GM19035 (cell line): ENCODE data around the gene GOLGA8G.
"Not testable (repeated sequence)": the region's sequence is repeated elsewhere in the genome, so short reads cannot be mapped to it uniquely, and the experiment has no call there.

Experiments used
- ATAC-seq: cut with Tn5 transposase; IDR thresholded peaks from one replicate; pipeline ENCODE4 v1.9.1; 2021; ENCODE audit not compliant: unreplicated experiment

The GOLGA8G gene, protein sequence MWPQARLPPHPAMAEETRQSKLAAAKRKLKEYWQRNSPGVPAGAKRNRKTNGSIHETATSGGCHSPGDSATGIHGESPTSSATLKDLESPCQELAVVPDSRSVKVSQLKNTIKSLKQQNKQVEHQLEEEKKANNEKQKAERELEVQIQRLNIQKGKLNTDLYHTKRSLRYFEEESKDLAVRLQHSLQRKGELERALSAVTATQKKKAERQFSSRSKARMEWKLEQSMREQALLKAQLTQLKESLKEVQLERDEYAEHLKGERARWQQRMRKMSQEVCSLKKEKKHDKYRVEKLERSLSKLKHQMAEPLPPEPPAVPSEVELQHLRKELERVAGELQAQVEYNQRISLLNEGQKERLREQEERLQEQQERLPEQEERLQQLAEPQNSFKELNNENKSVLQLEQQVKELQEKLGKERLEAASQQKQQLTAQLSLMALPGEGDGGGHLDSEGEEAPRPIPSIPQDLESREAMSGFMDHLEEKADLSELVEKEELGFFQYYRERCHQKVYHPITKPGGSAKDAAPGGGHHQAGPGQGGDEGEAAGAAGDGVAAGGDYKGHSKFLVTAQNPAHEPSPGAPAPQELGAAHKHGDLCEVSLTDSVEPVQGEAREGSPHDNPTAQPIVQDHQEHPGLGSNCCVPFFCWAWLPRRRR

DNA sequence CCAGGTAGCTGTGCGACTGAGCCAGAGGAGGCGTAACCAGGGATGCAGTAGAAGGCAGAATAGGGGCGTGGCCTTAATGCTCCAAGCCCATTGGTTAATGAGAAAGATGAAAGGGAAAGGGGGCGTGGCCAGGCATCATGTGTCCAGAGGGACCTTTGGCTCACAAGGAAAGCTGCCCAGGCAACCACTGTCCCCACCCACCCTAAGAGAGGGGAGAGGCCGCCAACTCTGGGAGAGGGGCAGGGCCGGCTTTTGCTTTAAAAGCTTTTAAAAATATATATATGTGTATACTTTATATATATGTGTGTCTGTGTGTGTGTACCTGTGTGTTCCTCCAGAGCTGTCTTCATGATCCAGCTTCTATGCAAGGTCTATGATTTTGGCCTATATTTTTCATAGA, at the start of gene GOLGA8G:
TSS of gene GOLGA8G (minus strand) at position 18 of the 400 bp plus-strand sequence. CDS start 62 bp downstream, outside the sequence.
- not testable (repeated sequence) for ATAC-seq

- not testable (repeated sequence) for ATAC-seq
Measured at GRCh38 chr15:28573351-28573750, 40.6 kb upstream of the GOLGA8G start.

- not testable (repeated sequence) for ATAC-seq
Measured at GRCh38 chr15:28553268-28553667, 20.5 kb upstream of the GOLGA8G start, which contains the start of gene GOLGA6L25. GOLGA6L25 (plus strand) TSS chr15:28553568; CDS start chr15:28553629, 61 bp downstream.

- ATAC-seq, result not testable (repeated sequence)
Measured at GRCh38 chr15:28515208-28515607, 17.6 kb downstream of the GOLGA8G start.

DNA sequence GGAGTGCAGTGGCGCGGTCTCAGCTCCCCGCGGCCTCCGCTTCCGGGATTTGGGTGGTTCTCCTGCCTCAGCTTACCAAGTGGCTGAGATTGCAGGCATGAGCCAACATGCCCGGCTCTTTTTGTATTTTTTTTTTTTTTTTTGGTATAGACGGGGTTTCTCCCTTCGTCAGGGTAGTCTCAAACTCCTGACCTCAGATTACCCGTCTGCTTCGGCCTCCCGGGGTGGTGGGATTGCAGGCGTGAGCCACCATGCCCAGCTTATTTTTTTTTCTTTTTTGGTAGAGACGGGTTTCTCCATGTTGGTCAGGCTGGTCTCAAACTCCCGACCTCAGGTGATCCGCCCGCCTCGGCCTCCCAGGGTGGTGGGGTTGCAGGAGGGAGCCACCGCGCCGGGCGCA, 18.6 kb downstream of the GOLGA8G start:
- not testable (repeated sequence) for ATAC-seq

DNA sequence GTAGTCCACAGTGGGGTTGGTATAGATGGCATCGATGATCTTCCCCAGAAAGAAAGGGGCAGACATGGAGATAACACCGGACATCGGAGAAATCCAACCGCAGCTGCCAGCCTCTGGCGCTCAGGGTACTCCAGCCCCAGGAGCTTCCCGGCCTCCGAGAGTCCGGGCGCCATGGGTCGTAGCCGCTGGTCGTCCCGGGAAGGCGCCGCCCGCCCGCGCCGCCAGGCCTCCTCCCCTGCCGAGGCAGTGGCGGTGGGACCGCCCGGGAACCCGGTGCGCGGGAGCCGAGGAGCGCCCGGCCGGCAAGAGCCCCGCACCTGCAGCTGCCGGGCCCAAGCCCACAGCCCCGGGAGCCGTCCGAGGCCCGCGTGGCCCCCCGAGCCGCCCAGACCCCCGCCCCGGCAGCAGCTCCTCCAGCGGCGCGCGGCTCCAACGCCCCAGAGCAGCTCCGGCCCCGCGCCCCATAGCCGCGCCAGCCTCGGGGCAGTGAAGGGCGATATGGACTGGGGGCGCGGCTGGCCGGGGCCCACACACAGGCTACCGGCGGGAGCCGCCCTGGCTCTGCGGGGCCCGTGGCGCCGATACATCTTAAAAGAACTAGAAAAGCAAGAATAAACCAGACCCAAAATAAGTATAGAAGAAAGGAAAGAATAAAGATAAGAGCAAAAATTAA, 24.4 kb downstream of the GOLGA8G start:
- not testable (repeated sequence) for ATAC-seq

GRCh38 chr15:28481340-28481739, 51.4 kb downstream of the GOLGA8G start:
- ATAC-seq, result not testable (repeated sequence)
